ENCODE measurements around the gene SNORC.

Gene SNORC

GRCh38 chr2:232870766-232871371 lies 805 bp downstream of the SNORC start:
- Histone ChIP-seq H3K4me2 (ENCODE audit: low read length) (no peak overlapping the region), H2AFZ (no peak overlapping the region), H3K27ac (no peak overlapping the region), H3K9ac (no peak overlapping the region), H3K4me3 (ENCODE audit: low read depth, low read length) (no peak overlapping the region), H3K79me2 (no peaks in the 10 kb centered on the region), H3K4me1 (no peaks in the 10 kb centered on the region), H3K9me3 (ENCODE audit: control insufficient read depth, low read length) (no peaks in the 10 kb centered on the region), H3K27me3 (ENCODE audit: control insufficient read depth, insufficient read depth, low read length) (no peaks in the 10 kb centered on the region), H3K36me3 (ENCODE audit: control insufficient read depth, insufficient read depth, low read length) (no peaks in the 10 kb centered on the region)
- no peak for TF ChIP-seq CTCF (IDR thresholded peaks at IDR 0.05)

- Histone ChIP-seq H3K4me3 (ENCODE audit: low read depth, low read length) (no peak overlapping the region), H3K9ac (no peak overlapping the region), H3K27ac (no peak overlapping the region)
Observed at GRCh38 chr2:232871418-232871834, 1.4 kb downstream of the SNORC start.

GRCh38 chr2:232871835-232872736 lies 2.0 kb downstream of the SNORC start:
- no peak overlapping the region for H3K27ac ChIP-seq

More at GRCh38 chr2:232871418-232871834, 1.4 kb downstream of the SNORC start:
- no peak overlapping the region for H3K4me2 ChIP-seq (ENCODE audit: low read length)
- no peaks in the 10 kb centered on the region for H3K9me3 ChIP-seq (ENCODE audit: control insufficient read depth, low read length)
- no peaks in the 10 kb centered on the region for H3K36me3 ChIP-seq (ENCODE audit: control insufficient read depth, insufficient read depth, low read length)
- no peak overlapping the region for H2AFZ ChIP-seq
- no peaks in the 10 kb centered on the region for H3K27me3 ChIP-seq (ENCODE audit: control insufficient read depth, insufficient read depth, low read length)
- no peak for TF ChIP-seq CTCF (IDR thresholded peaks at IDR 0.05)
- no peaks in the 10 kb centered on the region for H3K4me1 ChIP-seq
- no peaks in the 10 kb centered on the region for H3K79me2 ChIP-seq

GRCh38 chr2:232872826-232873225 lies 2.8 kb downstream of the SNORC start:
- TF ChIP-seq CTCF (IDR thresholded peaks at IDR 0.05), result no peak

More at GRCh38 chr2:232871835-232872736, 2.0 kb downstream of the SNORC start:
- Histone ChIP-seq H3K4me1 (peaks cover 2% of the 10 kb centered on the region), H3K4me2 (ENCODE audit: low read length) (no peak overlapping the region), H3K36me3 (ENCODE audit: control insufficient read depth, insufficient read depth, low read length) (no peaks in the 10 kb centered on the region), H3K4me3 (ENCODE audit: low read depth, low read length) (no peak overlapping the region), H3K9ac (no peak overlapping the region), H3K79me2 (no peaks in the 10 kb centered on the region), H3K9me3 (ENCODE audit: control insufficient read depth, low read length) (no peaks in the 10 kb centered on the region), H2AFZ (no peak overlapping the region), H3K27me3 (ENCODE audit: control insufficient read depth, insufficient read depth, low read length) (no peaks in the 10 kb centered on the region)
- TF ChIP-seq CTCF (IDR thresholded peaks at IDR 0.05), result no peak

More at GRCh38 chr2:232872826-232873225, 2.8 kb downstream of the SNORC start:
- Histone ChIP-seq H3K9me3 (ENCODE audit: control insufficient read depth, low read length) (no peaks in the 10 kb centered on the region), H3K4me3 (ENCODE audit: low read depth, low read length) (no peak overlapping the region), H3K4me2 (ENCODE audit: low read length) (no peak overlapping the region), H2AFZ (no peak overlapping the region), H3K36me3 (ENCODE audit: control insufficient read depth, insufficient read depth, low read length) (no peaks in the 10 kb centered on the region), H3K4me1 (peaks cover 2% of the 10 kb centered on the region), H3K27me3 (ENCODE audit: control insufficient read depth, insufficient read depth, low read length) (no peaks in the 10 kb centered on the region), H3K79me2 (no peaks in the 10 kb centered on the region), H3K9ac (no peak overlapping the region), H3K27ac (no peak overlapping the region)
